GM12875 (cell line): ENCODE measurements around the gene XXYLT1.

Experiments used
- H3K4me3 ChIP-seq: one replicate; pipeline ENCODE4 v1.5.1; 2011; ENCODE audit warnings: low read depth, low read length, control low read depth
- TF ChIP-seq, protein P1 (sequence below): IDR thresholded peaks from 2 replicates; pipeline ENCODE4 v1.5.1; 2011; ENCODE audit warnings: low read depth, mild to moderate bottlenecking, control low read depth, inconsistent platforms, low read length, moderate library complexity, borderline replicate concordance; ENCODE audit not compliant: insufficient read depth

The XXYLT1 gene

DNA sequence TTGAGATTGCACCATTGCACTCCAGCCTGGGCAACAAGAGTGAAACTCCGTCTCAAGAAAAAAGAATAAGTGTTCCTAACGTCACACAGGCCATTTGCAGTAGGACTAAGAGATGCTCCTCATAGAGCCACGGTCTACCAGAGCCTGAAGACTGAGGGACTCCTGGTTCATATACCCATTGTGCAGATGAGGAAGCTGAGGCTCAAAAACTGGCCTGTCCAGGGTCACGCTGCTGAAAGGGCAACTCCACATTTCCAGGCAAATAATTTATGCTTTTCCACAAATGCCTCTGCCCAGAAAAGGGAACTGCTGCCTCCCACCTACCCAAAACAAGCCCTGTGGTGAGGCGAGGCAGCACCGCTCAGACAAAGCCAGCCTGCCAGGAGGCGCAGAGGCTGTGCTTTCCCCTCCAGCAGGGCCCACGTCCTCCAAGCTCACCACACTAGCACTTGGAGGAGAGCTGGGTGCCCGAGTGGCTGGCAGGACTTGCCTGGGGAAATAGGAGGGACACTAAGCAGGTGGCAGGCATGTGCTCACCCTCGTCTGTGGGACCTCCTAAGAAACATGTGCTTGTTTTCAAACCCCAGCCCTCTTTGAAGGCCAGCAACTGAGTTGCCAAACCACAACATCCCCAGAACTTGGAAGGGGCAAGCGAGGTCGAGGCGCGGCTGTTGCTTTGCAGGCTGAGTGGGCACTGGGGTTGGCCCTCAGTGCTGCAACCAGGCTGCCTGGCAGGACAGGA is 195.6 kb downstream of the XXYLT1 start:
- no peak overlapping the region for H3K4me3 ChIP-seq
- TF ChIP-seq, protein P1, sequence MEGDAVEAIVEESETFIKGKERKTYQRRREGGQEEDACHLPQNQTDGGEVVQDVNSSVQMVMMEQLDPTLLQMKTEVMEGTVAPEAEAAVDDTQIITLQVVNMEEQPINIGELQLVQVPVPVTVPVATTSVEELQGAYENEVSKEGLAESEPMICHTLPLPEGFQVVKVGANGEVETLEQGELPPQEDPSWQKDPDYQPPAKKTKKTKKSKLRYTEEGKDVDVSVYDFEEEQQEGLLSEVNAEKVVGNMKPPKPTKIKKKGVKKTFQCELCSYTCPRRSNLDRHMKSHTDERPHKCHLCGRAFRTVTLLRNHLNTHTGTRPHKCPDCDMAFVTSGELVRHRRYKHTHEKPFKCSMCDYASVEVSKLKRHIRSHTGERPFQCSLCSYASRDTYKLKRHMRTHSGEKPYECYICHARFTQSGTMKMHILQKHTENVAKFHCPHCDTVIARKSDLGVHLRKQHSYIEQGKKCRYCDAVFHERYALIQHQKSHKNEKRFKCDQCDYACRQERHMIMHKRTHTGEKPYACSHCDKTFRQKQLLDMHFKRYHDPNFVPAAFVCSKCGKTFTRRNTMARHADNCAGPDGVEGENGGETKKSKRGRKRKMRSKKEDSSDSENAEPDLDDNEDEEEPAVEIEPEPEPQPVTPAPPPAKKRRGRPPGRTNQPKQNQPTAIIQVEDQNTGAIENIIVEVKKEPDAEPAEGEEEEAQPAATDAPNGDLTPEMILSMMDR, result no peak

DNA sequence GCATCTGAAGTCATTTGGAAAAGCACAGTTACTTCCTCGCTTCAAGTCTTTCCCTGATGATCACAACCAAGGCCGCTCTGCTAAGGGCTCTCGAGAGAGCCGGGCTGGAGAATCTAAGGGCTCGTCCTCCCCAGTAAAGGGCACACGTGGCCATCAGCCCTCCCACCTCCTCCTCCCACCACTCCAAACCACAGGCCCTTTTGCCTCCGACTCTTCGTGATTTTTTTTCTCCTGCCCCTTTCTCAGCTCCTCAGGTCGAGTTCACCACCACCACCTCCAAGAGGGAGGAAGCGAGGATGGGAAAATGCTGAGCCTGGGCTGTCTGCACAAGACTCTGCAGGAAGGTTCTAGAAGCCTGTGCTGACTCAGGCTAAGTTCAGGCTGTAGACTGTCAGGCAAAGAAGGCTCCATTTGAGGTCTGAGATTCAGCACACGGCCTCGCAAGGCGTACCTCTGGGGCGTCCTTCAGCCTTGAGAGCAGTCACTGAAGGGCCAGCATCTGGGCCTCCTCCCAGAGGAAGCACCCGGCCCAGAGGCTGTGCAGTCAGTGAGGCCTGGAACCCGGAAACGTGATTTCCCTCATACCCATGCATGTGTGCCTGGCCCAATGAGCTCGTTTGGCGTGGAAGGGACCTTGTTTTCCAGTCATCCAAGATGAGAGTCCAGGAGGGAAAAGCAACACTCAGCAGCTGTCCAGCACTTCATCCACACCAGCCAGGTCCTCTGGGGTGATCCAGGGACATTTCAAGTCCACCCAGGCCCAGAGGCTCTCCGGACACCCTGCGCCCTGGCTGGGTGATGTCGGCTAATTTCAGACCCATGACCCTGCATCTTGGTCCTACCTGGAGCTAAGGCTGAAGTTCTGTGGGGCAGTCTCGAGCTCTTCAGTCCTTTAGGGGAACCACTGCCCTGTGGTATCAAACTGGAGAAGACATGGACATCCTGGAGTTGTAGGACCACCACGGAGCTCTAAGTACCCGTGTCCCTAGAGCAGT is 196.8 kb downstream of the XXYLT1 start:
- TF ChIP-seq, protein P1, result no peak
- no peak overlapping the region for H3K4me3 ChIP-seq

DNA sequence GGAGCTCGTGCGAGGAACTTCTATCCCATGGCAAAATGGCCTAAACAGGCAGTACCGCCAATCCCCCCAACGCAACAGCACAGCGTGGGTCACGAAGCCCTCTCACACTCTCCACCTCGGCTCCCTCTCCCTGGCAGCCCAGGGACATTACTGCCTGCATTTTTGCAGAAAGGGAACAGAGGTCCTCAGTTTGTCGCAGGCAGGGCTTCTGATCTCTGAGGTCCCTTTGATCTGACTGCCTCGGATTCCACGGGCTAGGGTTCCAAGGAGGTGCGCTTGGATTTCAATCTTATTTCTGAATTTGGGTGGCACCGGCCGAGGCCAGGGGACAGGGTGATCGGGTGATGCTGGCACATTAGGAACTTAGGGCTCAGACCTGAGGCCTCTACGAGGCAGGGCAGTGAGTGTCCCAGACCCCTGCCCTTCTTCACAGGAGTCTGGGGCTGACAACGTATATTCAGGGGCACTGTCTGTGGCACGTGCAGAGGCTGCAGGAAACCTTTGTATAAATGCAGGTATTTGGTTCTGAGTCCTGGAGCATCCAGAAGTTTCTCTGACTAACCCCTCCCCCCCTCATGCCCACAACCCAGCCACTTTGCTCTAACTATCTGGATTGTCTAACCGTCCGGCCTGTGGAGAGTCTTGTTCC is 197.9 kb downstream of the XXYLT1 start:
- no peak overlapping the region for H3K4me3 ChIP-seq
- TF ChIP-seq, protein P1, result no peak

DNA sequence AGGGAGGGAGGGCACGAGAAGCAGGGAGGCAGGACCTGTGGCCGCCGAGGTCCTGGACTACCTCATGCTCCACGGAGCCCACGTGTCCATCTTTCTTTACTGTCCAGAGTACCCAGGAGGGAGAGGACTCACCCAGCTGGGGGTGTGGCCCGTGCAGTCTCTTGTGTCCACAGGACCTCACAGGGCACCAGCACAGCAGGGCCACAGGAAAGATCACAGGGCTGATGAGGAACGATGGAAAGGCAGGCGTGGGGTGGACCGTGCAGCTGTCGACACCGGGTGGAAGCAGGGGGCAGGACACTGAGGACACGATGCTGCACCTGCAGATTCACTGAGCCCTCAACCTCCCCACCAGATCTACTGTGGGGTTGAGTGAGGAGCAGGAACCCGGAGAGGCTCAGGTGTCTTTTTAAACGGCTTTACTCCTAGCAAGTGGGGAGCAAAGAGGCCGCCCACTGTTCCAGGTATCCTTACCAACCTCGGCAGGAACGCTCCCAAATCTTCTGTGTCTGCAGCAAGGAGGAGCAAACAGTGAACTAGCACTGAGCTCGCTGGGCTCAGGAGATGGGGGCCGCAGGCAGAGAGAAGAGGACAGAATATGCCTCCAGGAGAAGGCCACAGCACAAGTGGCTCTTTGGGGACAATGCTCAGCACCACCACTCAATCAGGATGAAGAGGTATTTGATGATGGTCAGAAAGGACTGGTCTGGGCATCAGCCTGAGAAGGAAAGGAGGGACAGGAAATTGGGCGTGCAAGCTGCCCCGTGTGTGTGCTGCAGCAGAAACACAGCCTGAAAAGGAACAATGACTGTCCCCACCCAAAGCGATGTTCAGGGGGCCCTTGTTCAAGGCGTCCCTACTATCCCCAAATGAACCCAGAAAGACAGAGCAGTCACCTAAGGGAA is 198.8 kb downstream of the XXYLT1 start:
- H3K4me3 ChIP-seq, result no peak overlapping the region
- TF ChIP-seq, protein P1, result no peak

DNA sequence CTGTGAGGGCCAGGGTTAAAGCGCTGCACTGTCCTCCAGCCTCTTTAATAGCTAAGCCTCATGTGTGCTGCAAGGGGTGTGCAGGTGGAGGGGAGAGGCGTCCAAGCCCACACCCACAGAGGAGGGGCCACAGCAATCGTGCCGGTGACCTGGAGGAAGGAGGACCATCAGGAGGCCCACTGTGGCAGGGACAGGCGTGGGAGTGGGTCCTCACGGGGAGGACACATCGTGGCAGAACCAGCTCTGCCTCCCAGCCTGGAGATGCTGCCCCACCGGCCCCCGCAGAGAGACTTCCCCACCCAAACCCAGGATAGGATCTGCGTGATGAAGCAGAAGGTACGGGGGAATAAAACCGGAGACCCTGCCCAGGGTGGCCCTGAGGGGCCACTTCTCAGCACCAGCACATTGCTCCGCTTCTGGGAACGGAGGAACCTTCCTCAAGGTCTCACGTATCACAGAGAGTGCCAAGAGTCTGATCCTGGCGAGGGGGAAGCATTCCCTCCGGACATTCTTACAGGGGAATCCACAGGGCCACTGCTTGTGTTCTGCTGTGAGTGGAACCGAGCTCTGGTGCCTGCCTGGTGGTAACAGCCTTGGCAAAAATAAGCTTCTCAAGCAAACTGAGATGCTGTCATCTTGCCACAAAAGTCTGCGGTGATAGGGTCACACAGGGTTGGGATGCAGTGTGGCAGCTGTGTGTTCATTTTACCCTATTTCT is 199.8 kb downstream of the XXYLT1 start:
- TF ChIP-seq, protein P1, result no peak

DNA sequence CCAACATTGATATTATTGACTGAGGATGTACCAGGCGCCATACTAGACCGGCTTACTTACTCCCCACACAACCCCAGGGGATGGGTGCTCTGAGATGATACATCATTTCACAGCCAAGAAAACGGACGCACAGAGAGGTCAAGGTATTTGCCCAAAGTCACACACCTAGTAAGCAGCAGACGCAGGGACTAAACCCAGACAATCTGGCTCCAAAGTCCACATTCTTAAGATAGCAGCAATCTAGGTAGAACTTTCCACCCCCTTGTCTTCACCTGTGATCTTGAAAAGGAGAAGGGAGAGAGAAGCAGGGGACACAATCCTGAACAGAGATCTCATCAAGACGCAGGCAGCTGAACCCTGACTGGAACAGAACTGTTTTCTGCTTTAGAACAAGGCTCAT is 200.6 kb downstream of the XXYLT1 start:
- no peak overlapping the region for H3K4me3 ChIP-seq
- TF ChIP-seq, protein P1, result no peak

More for the DNA sequence above, 199.8 kb downstream of the XXYLT1 start:
- H3K4me3 ChIP-seq, result no peak overlapping the region
